ENCODE data around the gene LDLRAP1.

The LDLRAP1 gene

DNA sequence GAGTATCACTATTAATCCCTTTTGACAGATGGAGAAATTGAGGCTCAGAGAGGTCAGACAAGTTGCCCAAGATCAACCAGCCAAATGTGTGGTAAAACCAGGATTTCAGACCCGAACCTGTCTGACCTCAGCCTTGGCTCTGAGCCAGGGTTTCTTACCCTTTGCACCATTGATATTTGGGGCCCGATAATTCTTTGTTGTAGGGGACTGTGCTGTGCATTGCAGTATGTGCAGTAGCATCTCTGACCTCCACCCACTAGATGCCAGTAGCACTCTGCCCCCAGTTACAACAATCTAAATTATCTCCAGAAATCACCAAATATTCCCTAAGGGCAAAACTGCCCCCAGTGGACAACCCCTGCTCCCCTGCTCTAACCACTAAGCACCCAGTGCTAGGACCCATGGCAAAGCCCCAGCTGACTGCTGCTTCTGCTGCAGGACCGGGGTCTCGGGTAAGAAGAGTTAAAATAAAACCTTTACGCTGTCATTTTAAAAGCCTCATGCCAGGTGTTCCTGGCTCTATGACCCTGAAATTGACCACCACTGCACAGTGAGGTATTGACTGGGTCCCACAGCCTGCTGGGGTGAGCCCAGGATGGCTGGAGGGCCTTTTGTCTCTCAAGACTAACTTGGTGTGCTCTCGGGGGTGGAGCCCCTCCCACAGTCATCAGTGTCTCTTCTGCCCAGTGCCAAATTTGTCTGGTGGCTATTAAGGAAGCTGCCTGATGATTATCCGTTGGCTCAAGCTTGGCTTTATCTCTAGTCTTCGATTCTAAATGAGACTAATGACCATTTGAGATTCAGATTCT is 67.6 kb downstream of the LDLRAP1 start:
- peak; percentile 33 for DNase-seq

DNA sequence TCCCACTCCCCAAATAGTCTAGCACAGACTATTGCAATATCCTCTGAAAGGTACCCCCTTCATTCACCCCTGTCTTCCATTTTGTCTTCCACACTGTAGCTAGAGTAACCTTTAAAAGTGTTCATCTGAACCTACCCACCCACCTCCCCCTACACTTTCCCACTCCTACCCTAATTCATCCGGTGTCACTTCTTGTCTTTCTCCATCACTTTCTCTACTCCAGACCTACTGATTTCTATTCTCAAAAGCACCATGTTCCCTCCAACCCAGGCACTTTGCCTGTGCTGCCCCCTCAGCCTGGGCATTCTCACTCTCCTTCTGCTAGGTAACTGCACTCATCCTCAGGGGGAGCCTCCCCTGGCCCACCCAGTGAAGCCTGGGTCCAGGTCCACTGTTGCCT is 68.4 kb downstream of the LDLRAP1 start:
- DNase-seq: no peak

DNA sequence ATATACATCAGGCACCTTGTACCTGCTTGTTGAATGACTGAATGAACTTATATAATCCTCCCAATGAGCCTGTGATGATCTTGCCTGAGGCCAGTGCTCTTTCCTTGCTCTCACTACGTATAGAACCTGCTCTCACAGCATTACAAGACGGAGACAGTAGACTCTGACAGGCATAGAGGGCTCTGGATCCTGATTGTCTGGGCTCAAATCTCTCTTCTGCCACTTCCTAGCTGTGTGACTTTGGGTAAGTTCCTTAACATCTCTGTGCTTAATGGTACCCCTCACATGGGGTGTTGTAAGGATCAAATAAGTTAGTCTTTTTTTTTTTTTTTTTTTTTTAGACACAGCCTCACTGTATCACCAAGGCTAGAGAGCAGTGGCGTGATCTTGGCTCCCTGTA is 69.0 kb downstream of the LDLRAP1 start:
- no peak for DNase-seq

DNA sequence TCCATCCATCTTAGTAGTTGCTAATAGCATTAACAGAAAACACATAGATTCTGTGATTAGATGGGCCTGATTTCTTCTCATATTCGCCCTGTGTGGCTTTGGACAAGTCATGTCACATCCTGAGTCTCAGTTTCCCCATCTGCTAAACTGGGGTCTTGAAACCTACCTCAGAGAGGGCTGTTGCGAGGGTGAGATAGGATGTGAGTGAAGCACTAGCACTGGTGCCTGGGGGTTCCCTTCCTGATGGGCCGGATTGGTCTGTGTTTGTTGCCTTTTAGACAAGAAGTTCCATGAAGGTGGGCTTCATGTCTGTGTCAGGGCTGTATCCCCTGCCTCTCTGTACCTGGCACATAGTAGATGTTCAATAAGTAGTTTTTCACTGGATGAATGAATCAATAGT is 69.7 kb downstream of the LDLRAP1 start:
- DNase-seq: no peak

DNA sequence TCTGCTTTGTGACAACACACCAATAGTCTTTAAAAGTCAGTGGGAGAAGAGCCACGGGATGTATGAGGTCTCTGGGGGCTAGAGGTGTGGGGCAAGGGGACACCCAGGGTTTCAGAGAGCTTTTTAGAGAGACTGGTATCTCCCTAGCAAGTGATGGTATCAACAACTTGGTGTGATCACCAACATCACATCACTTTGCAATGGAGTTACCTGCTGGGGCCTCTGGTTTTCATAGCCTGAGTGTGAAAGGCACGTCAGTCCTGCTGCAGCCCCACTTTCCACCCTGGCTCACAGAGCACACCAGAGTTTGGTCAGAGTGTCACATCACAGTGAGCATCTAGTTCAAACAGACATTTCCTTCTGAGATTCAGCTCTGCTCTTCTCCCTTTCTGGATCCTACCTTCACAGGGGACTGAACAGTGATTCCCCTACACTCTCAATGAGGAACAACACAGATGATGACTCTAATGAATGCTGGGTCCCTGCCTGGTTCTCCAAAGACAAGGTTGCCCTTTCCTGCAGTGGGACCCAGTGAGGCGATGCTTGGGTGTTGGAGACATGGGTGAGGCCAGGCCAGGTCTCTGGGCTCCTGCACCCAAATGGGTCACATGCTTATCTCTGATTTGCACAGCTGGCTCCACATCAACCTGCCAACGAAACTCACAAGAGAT is 71.2 kb downstream of the LDLRAP1 start:
- DNase-seq: peak; percentile 21

DNA sequence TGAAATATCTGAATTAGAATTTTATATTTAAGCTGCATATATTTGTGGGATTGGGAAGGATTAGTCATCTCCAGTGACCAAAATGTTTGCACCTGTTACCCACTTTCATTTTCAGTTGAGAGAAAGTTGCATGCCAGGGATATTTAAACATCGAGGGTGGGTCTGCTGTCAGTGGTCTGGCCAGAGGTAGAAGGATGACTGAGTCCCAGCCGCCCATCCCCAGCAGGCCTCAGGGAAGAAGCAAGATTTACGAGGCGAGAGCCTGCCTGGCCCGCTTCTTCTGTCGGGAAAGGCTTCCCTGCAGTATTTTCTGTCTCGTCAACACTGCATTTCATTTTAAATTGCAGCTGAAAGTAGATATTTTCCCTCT is 71.8 kb downstream of the LDLRAP1 start:
- DNase-seq: no peak

DNA sequence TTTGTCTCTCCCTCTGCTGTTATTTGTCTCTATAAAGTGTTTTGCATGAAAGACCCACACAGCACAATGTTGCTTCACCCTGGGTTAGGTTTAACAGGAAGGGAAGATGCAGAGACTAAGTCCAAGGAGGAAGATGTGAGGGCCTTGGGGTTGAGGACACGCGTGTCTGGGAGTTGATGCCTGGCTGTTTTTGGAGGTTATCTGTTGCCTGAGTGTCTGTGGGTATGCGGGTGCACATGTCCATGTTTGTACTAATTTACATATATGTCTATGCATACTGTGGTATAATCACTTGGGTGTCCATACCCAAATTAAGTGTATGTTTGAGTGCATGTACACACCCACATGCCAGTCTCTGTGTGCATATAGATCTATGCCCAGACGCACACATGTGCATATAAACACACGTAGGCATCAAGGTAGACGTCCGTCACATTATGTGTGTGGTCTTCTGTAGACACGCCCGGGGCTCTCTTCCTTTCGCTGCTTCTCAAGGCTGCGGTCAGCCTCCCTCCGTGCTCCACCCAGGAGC is 72.2 kb downstream of the LDLRAP1 start:
- peak; percentile 65 for DNase-seq

DNA sequence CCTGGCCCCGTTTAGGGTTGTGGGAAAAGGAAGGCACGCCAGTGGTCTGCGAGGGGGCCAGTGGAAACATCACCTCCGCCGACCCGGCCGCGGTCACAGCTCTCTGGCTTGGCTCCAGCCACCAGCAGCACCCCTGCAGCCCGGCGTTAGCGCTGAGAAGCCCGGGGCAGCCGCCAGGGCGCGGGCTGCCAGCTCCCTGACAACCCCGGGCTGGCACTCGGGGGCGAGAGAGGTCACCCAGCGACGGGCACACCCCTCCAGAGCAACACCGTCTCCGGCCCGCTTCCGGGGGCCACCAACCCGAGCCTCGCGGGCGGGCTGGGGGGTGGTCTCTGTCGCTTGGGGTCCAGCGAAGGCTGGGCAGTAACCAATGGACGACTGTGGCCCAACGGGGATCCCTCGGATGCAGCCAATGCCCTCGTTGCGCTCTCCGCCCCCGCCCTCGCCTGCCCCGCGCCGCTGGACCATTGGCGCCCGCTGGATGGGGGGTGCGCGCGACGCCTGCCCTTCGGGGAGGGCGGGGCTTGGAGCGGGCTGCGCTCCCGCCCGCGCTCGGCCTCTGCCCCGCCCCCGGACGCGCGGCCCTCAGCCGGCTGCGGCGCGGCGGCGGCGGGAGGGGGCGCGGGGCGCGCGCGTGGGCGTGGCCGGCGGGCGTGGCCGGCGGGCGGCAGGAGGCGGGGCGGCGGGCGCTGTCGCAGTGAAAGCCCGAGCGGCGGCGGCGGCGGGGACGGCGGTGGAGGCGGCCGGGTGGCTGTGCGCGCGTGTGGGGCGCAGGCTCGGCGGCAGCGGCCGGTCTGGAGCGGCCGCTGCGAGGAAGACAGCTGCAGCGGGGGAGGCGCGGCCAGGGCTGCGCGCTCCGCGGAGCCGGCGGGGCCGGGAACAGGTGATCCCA is 72.9 kb downstream of the LDLRAP1 start, which contains the start of gene MAN1C1:
TSS of gene MAN1C1 (plus strand) at position 697 of the 892 bp plus-strand sequence. CDS start 1,007 bp downstream, outside the sequence.
- peak; percentile 96 for DNase-seq

DNA sequence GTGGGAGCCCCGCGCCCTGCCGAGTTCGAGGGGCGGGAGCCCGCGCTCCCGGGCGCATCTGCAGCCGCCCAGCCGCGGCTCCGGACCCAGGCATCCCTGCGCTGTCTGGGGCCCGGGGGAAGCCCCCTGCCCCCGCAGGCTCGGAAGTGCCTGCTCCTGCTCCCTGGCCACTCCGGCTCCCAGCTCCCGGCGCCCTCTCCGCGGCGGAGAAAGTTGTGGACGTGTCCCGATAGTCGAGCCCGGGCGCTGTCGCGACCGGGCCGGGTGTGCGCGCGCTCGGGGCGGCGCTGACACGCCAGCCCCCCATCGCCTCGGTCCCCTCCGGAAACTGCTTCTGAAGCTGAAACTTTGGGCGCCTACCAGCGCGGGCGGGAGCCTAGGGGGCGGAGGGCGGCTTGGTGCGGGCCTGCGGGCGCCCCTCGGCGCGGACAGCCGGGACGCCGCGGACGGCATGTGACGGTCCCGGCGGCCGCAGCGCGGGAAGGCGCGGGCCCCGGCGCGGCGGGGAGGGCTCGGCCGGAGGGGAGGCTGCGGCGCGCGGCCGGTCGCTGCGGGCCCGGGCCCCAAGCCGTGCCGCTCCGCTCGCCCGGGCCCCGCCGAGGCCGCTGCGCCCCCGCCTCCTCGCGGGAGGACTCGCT is 73.7 kb downstream of the LDLRAP1 start:
- peak; percentile 47 for DNase-seq

DNA sequence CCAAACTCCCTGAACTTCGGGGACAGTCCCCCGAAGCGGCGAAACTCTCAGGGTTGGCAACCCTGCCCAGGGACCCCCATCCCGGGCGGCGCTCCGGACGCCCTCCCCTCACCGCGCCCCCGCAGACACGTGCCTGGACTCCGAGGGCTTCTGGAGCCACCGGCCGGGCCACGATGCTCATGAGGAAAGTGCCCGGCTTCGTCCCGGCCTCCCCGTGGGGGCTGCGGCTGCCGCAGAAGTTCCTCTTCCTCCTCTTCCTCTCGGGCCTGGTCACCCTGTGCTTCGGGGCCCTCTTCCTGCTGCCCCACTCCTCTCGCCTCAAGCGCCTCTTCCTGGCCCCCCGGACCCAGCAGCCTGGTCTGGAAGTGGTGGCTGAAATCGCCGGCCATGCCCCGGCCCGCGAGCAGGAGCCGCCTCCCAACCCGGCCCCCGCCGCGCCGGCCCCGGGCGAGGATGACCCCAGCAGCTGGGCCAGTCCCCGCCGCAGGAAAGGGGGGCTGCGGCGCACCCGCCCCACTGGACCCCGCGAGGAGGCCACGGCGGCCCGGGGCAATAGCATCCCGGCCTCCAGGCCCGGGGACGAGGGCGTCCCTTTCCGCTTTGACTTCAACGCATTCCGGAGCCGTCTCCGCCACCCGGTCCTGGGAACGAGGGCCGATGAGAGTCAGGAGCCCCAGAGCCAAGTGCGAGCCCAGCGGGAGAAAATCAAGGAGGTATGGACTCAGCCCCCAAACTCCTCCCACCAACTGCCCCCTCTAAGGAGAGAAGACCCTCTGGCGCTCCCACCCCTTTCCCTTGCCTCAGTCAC is 74.4 kb downstream of the LDLRAP1 start:
- peak; percentile 44 for DNase-seq

DNA sequence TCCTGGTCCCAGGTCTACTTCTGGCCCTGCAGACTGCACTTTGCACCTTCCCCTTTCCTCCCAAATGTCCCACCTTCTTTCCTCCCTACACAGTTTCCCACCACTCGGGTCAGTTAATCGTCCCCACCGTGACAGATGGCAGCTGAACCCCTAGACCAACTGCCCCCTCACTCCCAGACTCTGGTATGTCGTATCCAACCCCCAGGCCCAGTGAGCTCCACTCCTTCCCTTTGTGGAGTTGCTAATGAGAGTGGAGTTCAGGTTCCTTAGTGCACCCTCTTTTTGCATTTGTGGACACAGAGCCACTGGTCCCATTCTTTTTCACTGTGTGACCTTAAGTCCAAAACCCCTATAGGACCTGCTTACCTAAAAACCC is 75.0 kb downstream of the LDLRAP1 start:
- no peak for DNase-seq
